Suprapubic skin (tissue), 4 donors: ENCODE results near the gene CARD10. TPM values are rescaled to one million over a fixed set of nuclear protein-coding genes. Genes with fewer than 3 reads are reported as not detected.
"Not testable (repeated sequence)": the region's sequence is repeated elsewhere in the genome, so short reads cannot be mapped to it uniquely, and the experiment has no call there.

Source experiments
- DNase-seq, 2 donors: peaks; one replicate each; pipeline ENCODE4 v3.0.0-alpha.2; 2019; ENCODE audit warnings: low spot score in 2 of 2
- H3K27ac ChIP-seq: fragments of 200-600 bp; sonication (generic); one replicate; pipeline ENCODE4 v1.5.1; 2019
- H3K27me3 ChIP-seq: fragments of 200-600 bp; sonication (generic); one replicate; pipeline ENCODE4 v1.5.1; 2019
- H3K36me3 ChIP-seq: fragments of 200-600 bp; sonication (generic); one replicate; pipeline ENCODE4 v1.5.1; 2019
- H3K4me1 ChIP-seq: fragments of 200-600 bp; sonication (generic); one replicate; pipeline ENCODE4 v1.5.1; 2019
- H3K4me3 ChIP-seq: fragments of 200-600 bp; sonication (generic); one replicate; pipeline ENCODE4 v1.5.1; 2019; ENCODE audit warnings: mild to moderate bottlenecking
- H3K9me3 ChIP-seq: fragments of 200-600 bp; sonication (generic); one replicate; pipeline ENCODE4 v1.5.1; 2019
- CTCF ChIP-seq, 2 donors: fragments of 200-600 bp in 1 of 2; fragments of 450-650 bp in 1 of 2; sonication (generic) in 1 of 2; IDR thresholded peaks; one replicate each; pipeline ENCODE4 v1.5.1; 2016 to 2019; ENCODE audit warnings: antibody characterized with exemption in 2 of 2, mild to moderate bottlenecking in 1 of 2, moderate library complexity in 1 of 2
- EP300 ChIP-seq: sonication (generic); formaldehyde crosslinking; IDR thresholded peaks from one replicate; pipeline ENCODE4 v1.6.1; 2017; ENCODE audit warnings: antibody characterized with exemption
- POLR2A ChIP-seq, 2 donors: fragments of 450-650 bp; IDR thresholded peaks; one replicate each; pipeline ENCODE4 v1.6.1; 2017; ENCODE audit warnings: antibody characterized with exemption in 2 of 2, mild to moderate bottlenecking in 2 of 2, moderate library complexity in 2 of 2
- POLR2AphosphoS5 ChIP-seq, 3 donors: sonication (generic); formaldehyde crosslinking; IDR thresholded peaks; one replicate each; pipeline ENCODE4 v1.6.1; 2017; ENCODE audit warnings: antibody characterized with exemption in 3 of 3
- WGBS: methylation state at CpG from one replicate; pipeline ENCODE4 v1.1.5; 2018; 5-methylcytosine and 5-hydroxymethylcytosine counted together
- total RNA-seq, 4 donors: library from RNA; depleted of rRNA; stranded (reverse); fragments of >200 nt; gene quantifications; one replicate each; pipeline ENCODE4 v1.1.0, GENCODE V29; 2016

The CARD10 gene
- total RNA-seq, 4 donors from 2014 or later: 12.2 to 17.3 (median 14.8) TPM

GRCh38 chr22:37553725-37554124, 34.5 kb upstream of the CARD10 start:
- no peaks in the 10 kb centered on the region for H3K36me3 ChIP-seq
- WGBS: 93% methylated on average over 9 of the region's 9 CpGs
- peaks cover 55% of the 10 kb centered on the region for H3K4me1 ChIP-seq

DNA sequence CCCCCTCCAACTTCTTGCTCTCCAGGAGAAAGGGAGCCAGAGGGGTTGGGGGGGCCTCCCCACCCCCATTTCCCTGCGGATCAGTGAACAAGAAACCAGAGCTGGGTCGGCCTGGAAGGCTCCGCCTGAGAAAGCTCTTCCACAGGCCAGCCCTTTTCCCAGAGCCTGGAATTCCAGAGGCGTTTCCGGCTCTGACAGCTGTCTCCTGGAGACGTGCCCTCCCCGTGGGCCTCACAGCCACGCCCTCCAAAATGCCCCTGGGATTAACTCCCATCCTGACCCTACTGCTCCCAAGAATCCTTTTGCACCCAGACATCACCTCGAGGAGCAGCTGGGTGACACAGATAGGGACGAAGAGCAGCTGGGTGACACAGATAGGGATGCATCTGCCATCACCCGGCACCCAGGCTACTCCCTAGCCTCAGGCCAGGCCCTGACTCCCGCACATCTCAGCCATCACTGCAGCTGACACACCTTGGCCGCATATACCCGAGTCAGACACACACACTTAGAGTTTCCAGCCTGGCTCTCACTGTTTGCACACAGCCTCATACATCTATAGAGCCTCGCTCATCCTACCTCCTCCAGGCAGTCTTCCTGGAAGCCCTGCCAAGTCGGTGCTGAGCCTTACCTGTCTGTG, 33.4 kb upstream of the CARD10 start:
- no peak for TF ChIP-seq EP300
- no peak for TF ChIP-seq POLR2A (IDR thresholded peaks at IDR 0.05)
- TF ChIP-seq CTCF (IDR thresholded peaks at IDR 0.05): no peak
- TF ChIP-seq POLR2AphosphoS5 (IDR thresholded peaks at IDR 0.05): no peak
- DNase-seq: no peak
- Histone ChIP-seq H3K27ac (peak overlapping the region; percentile 16), H3K4me3 (no peak overlapping the region), H3K36me3 (no peaks in the 10 kb centered on the region), H3K9me3 (no peaks in the 10 kb centered on the region), H3K27me3 (no peaks in the 10 kb centered on the region), H3K4me1 (peaks cover 64% of the 10 kb centered on the region)
- WGBS: 32% methylated on average over 9 of the region's 16 CpGs

More at GRCh38 chr22:37553725-37554124, 34.5 kb upstream of the CARD10 start:
- no peaks in the 10 kb centered on the region for H3K27me3 ChIP-seq
- TF ChIP-seq CTCF (IDR thresholded peaks at IDR 0.05): no peak
- TF ChIP-seq POLR2AphosphoS5 (IDR thresholded peaks at IDR 0.05): no peak
- no peak for TF ChIP-seq EP300
- no peak for TF ChIP-seq POLR2A (IDR thresholded peaks at IDR 0.05)
- no peak for DNase-seq
- no peak overlapping the region for H3K4me3 ChIP-seq
- no peaks in the 10 kb centered on the region for H3K9me3 ChIP-seq
- H3K27ac ChIP-seq: no peak overlapping the region

DNA sequence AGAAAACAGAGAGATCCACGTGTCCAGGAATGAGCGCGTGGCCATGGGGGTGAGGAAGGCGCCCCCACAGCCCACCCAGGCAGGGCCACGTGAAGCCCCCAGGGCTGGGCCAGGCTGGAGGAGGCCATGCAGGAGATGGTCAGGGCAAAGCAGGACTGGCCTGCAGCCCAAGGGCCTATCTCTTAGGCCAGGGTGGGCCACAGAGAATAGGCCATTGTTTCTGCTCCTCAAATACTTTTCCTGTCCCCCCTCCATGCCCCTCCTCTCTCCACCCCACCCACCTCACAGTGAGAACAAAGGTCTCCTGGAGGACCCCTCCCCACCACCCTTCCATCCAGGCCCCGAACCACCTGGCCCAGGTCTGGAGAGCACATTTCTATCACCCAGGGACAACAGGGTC, 32.8 kb upstream of the CARD10 start:
- peak overlapping the region; percentile 16 for H3K27ac ChIP-seq
- WGBS: 76% methylated on average over 6 of the region's 6 CpGs

GRCh38 chr22:37550921-37551320, 31.7 kb upstream of the CARD10 start:
- H3K4me1 ChIP-seq: peaks cover 66% of the 10 kb centered on the region

More for the DNA sequence above, 32.8 kb upstream of the CARD10 start:
- H3K4me3 ChIP-seq: no peak overlapping the region
- no peak for DNase-seq
- H3K9me3 ChIP-seq: no peaks in the 10 kb centered on the region
- no peak for TF ChIP-seq POLR2AphosphoS5 (IDR thresholded peaks at IDR 0.05)
- no peak for TF ChIP-seq POLR2A (IDR thresholded peaks at IDR 0.05)
- TF ChIP-seq EP300: no peak
- no peak for TF ChIP-seq CTCF (IDR thresholded peaks at IDR 0.05)
- H3K4me1 ChIP-seq: peaks cover 64% of the 10 kb centered on the region
- H3K27me3 ChIP-seq: no peaks in the 10 kb centered on the region
- no peaks in the 10 kb centered on the region for H3K36me3 ChIP-seq

DNA sequence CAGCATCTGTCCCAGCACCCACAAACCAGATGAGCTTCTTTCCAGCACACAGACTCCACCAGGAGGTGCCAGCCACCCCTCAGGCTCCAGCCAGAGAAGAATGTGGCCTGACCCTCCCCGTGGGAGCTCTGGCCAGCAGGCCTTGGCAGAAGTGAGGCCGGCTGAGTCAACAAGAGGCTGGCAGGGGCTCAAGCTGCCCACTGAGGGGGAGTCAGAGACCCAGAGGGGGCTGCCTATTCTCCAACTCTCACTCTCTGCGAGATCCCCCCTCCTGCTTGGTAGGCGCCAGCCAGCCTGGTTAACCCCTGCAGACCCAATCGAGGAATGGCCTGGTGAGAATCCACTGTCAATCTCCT, 30.5 kb upstream of the CARD10 start:
- no peaks in the 10 kb centered on the region for H3K36me3 ChIP-seq
- no peak for DNase-seq
- no peak overlapping the region for H3K4me3 ChIP-seq
- H3K27ac ChIP-seq: no peak overlapping the region
- 52% methylated on average over 4 of the region's 5 CpGs for WGBS
- no peak for TF ChIP-seq EP300
- no peak for TF ChIP-seq POLR2AphosphoS5 (IDR thresholded peaks at IDR 0.05)
- TF ChIP-seq CTCF (IDR thresholded peaks at IDR 0.05): peak in 1 of 2 donors; percentile 7
- no peak for TF ChIP-seq POLR2A (IDR thresholded peaks at IDR 0.05)
- H3K9me3 ChIP-seq: no peaks in the 10 kb centered on the region
- no peaks in the 10 kb centered on the region for H3K27me3 ChIP-seq
- peaks cover 74% of the 10 kb centered on the region for H3K4me1 ChIP-seq

More at GRCh38 chr22:37550921-37551320, 31.7 kb upstream of the CARD10 start:
- H3K9me3 ChIP-seq, DNase-seq, H3K27ac ChIP-seq, H3K27me3 ChIP-seq, H3K4me3 ChIP-seq, H3K36me3 ChIP-seq: not testable (repeated sequence)
- 90% methylated on average over 9 of the region's 9 CpGs for WGBS
